ENCODE measurements around the gene ZNF580. TPM values are rescaled to one million over a fixed set of nuclear protein-coding genes. Genes with fewer than 3 reads are reported as not detected.

The ZNF580 gene
- total and polyA plus RNA-seq, 9 of the 15 experiments (the other 6 are each of a cell fraction or from before 2014, with no cell fraction given): 2.3 to 47.4 (median 6.0) TPM

DNA sequence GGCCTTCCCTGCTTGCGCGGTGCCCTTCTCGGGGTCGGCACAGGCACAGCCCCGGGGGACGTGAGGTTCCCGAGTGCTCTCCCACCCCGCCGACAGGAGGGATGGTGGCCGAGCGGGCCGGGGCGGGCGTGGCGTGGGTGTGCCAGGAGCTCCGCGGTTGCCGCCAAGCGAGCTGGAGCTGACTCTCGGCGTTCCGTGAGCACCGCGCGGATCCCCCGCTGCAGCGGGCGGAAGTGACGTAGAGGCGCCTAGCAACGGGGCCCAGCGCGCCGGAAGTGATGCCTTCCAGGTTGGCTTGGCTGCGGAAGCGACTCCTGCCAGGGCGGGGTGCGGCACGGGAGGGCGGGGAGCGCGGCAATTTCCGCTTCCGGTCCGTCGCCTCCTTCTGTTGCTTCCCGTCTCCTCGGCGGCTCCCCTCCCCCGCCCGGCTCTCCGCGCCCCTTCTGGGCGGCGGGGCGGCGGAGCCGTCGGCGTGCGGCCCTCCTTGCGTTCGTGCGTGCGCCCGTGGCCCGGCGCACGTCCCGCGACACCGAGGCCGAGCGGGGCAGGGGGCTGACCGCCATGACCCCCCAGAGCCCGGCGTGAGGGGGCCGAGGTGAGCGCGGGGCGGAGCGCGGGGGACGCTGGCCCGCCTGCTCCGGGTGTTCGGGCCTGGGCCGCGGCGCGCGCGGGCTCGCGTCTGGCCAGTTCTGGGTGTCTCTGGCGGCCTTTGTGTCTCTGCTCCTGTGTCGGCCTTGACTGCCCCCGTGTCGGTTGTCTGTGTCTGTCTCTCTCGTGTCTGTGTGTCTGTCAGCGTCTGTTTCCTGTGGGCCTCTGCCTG is 34.2 kb downstream of the ZNF580 start, which contains the start of gene EPN1 (continued):
- TF ChIP-seq, protein P1, sequence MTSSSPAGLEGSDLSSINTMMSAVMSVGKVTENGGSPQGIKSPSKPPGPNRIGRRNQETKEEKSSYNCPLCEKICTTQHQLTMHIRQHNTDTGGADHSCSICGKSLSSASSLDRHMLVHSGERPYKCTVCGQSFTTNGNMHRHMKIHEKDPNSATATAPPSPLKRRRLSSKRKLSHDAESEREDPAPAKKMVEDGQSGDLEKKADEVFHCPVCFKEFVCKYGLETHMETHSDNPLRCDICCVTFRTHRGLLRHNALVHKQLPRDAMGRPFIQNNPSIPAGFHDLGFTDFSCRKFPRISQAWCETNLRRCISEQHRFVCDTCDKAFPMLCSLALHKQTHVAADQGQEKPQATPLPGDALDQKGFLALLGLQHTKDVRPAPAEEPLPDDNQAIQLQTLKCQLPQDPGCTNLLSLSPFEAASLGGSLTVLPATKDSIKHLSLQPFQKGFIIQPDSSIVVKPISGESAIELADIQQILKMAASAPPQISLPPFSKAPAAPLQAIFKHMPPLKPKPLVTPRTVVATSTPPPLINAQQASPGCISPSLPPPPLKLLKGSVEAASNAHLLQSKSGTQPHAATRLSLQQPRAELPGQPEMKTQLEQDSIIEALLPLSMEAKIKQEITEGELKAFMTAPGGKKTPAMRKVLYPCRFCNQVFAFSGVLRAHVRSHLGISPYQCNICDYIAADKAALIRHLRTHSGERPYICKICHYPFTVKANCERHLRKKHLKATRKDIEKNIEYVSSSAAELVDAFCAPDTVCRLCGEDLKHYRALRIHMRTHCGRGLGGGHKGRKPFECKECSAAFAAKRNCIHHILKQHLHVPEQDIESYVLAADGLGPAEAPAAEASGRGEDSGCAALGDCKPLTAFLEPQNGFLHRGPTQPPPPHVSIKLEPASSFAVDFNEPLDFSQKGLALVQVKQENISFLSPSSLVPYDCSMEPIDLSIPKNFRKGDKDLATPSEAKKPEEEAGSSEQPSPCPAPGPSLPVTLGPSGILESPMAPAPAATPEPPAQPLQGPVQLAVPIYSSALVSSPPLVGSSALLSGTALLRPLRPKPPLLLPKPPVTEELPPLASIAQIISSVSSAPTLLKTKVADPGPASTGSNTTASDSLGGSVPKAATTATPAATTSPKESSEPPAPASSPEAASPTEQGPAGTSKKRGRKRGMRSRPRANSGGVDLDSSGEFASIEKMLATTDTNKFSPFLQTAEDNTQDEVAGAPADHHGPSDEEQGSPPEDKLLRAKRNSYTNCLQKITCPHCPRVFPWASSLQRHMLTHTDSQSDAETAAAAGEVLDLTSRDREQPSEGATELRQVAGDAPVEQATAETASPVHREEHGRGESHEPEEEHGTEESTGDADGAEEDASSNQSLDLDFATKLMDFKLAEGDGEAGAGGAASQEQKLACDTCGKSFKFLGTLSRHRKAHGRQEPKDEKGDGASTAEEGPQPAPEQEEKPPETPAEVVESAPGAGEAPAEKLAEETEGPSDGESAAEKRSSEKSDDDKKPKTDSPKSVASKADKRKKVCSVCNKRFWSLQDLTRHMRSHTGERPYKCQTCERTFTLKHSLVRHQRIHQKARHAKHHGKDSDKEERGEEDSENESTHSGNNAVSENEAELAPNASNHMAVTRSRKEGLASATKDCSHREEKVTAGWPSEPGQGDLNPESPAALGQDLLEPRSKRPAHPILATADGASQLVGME (CRISPR knock-in tag; IDR thresholded peaks at IDR 0.05): no peak
- TF ChIP-seq RB1 (IDR thresholded peaks at IDR 0.05; ENCODE audit: low read depth) (peak; percentile 90), ZFPM2 (CRISPR knock-in tag; IDR thresholded peaks at IDR 0.05) (no peak), ATF7 (IDR thresholded peaks at IDR 0.05) (peak; percentile 85), NELFE (IDR thresholded peaks at IDR 0.05; ENCODE audit: insufficient read depth, insufficient read length) (no peak), GTF2A2 (tag; IDR thresholded peaks at IDR 0.05) (no peak), RBM14 (IDR thresholded peaks at IDR 0.05; ENCODE audit: borderline replicate concordance, insufficient read depth, low read depth, low read length) (no peak), ZNF24 (IDR thresholded peaks at IDR 0.05) (peak; percentile 29; the same call in 1 of the 2 replicates), KDM4B (IDR thresholded peaks at IDR 0.05; ENCODE audit: borderline replicate concordance in 2 of 2, low read depth in 1 of 2) (peak in 1 of 2 experiments; percentile 98; a peak in 2 of 4 replicates), CBX1 (IDR thresholded peaks at IDR 0.05; ENCODE audit: low read depth) (peak; percentile 48; the same call in 1 of the 2 replicates), FIP1L1 (IDR thresholded peaks at IDR 0.05; ENCODE audit: low read depth, low read length, poor library complexity, severe bottlenecking) (peak; percentile 64), FOXK2 (conservative IDR thresholded peaks at IDR 0.05 in 1 of 2, IDR thresholded peaks at IDR 0.05 in 1 of 2; ENCODE audit: low read depth in 2 of 2) (peak; percentile 23 to 26; a peak in 2 of 4 replicates)
- TF ChIP-seq, protein P2, sequence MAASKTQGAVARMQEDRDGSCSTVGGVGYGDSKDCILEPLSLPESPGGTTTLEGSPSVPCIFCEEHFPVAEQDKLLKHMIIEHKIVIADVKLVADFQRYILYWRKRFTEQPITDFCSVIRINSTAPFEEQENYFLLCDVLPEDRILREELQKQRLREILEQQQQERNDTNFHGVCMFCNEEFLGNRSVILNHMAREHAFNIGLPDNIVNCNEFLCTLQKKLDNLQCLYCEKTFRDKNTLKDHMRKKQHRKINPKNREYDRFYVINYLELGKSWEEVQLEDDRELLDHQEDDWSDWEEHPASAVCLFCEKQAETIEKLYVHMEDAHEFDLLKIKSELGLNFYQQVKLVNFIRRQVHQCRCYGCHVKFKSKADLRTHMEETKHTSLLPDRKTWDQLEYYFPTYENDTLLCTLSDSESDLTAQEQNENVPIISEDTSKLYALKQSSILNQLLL (CRISPR knock-in tag; IDR thresholded peaks at IDR 0.05; ENCODE audit: borderline replicate concordance): no peak
- TF ChIP-seq, protein P3, sequence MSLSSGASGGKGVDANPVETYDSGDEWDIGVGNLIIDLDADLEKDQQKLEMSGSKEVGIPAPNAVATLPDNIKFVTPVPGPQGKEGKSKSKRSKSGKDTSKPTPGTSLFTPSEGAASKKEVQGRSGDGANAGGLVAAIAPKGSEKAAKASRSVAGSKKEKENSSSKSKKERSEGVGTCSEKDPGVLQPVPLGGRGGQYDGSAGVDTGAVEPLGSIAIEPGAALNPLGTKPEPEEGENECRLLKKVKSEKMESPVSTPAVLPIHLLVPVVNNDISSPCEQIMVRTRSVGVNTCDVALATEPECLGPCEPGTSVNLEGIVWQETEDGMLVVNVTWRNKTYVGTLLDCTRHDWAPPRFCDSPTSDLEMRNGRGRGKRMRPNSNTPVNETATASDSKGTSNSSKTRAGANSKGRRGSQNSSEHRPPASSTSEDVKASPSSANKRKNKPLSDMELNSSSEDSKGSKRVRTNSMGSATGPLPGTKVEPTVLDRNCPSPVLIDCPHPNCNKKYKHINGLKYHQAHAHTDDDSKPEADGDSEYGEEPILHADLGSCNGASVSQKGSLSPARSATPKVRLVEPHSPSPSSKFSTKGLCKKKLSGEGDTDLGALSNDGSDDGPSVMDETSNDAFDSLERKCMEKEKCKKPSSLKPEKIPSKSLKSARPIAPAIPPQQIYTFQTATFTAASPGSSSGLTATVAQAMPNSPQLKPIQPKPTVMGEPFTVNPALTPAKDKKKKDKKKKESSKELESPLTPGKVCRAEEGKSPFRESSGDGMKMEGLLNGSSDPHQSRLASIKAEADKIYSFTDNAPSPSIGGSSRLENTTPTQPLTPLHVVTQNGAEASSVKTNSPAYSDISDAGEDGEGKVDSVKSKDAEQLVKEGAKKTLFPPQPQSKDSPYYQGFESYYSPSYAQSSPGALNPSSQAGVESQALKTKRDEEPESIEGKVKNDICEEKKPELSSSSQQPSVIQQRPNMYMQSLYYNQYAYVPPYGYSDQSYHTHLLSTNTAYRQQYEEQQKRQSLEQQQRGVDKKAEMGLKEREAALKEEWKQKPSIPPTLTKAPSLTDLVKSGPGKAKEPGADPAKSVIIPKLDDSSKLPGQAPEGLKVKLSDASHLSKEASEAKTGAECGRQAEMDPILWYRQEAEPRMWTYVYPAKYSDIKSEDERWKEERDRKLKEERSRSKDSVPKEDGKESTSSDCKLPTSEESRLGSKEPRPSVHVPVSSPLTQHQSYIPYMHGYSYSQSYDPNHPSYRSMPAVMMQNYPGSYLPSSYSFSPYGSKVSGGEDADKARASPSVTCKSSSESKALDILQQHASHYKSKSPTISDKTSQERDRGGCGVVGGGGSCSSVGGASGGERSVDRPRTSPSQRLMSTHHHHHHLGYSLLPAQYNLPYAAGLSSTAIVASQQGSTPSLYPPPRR (CRISPR knock-in tag; IDR thresholded peaks at IDR 0.05; ENCODE audit: borderline replicate concordance): 0 out of 2 replicates have a peak, but pooled peaks have one; percentile 69
